GM12878 (cell line): ENCODE results near the gene DBN1. TPM values are rescaled to one million over a fixed set of nuclear protein-coding genes. Genes with fewer than 3 reads are reported as not detected.

Source experiments
- ATAC-seq: fragments of 200-7000 bp; cut with Tn5 transposase; 3 replicates; pipeline ENCODE4 v1.9.1; 2020; ENCODE audit warnings: mild to moderate bottlenecking, moderate library complexity
- BruUV-seq: library from RNA; stranded (reverse); fragments of 400-500 nt; replicated peaks from 2 replicates; lab custom pipeline; 2021; lab: Mats Ljungman, UMichigan
- CTCF ChIA-PET: fragments of 300-600 bp; sonication (Branson Sonifier 250); formaldehyde crosslinking; extraction: SDS; loops from one replicate; lab custom pipeline; 2021; ENCODE audit warnings: inconsistent platforms; lab: Yijun Ruan, JAX
- POLR2A ChIA-PET: fragments of 350-600 bp; formaldehyde crosslinking; extraction: SDS; loops from one replicate; lab custom pipeline; 2021; ENCODE audit warnings: inconsistent platforms; lab: Charles Lee
- RAD21 ChIA-PET: fragments of 300-600 bp; sonication (Branson Sonifier 250); formaldehyde crosslinking; loops from one replicate; lab custom pipeline; 2023; ENCODE audit warnings: antibody characterized with exemption; ENCODE audit not compliant: unreplicated experiment; lab: Charles Lee
- SMC1A ChIA-PET: fragments of 300-600 bp; sonication (Branson Sonifier 250); formaldehyde crosslinking; loops from one replicate; lab custom pipeline; 2023; ENCODE audit not compliant: unreplicated experiment, uncharacterized antibody; lab: Charles Lee
- DNase-seq: peaks from one replicate; pipeline ENCODE4 v3.0.0-alpha.2; 2011; ENCODE audit warnings: low read depth, low spot score
- FAIRE-seq: peaks from 3 replicates; lab custom pipeline; 2011; peaks lifted over from hg19 to GRCh38; lab: Jason Lieb, UNC
- H2AFZ ChIP-seq: 2 replicates; pipeline ENCODE4 v1.6.0; 2011; ENCODE audit warnings: low read depth, low read length, control low read depth; ENCODE audit not compliant: control insufficient read depth
- H3K27ac ChIP-seq: 2 replicates; pipeline ENCODE4 v1.5.1; 2011; ENCODE audit warnings: control low read depth; ENCODE audit not compliant: control insufficient read depth, insufficient read depth
- H3K27me3 ChIP-seq, 2 experiments: replicated peaks in 1 of 2; 2 replicates each; pipeline versions ENCODE4 v1.6.0 to v1.6.1; 2011; ENCODE audit warnings: low read length in 1 of 2; ENCODE audit not compliant: control insufficient read depth in 2 of 2, insufficient read depth in 2 of 2
- H3K36me3 ChIP-seq, 2 experiments: 2 replicates each; pipeline ENCODE4 v1.5.1; 2011; ENCODE audit warnings: low read length in 1 of 2; ENCODE audit not compliant: control insufficient read depth in 2 of 2, insufficient read depth in 2 of 2
- H3K4me1 ChIP-seq: 2 replicates; pipeline ENCODE4 v1.6.1; 2011; ENCODE audit warnings: mild to moderate bottlenecking, low read length, moderate library complexity, mixed read lengths; ENCODE audit not compliant: control insufficient read depth, insufficient read depth
- H3K4me2 ChIP-seq: 2 replicates; pipeline ENCODE4 v1.6.0; 2011; ENCODE audit warnings: control low read depth; ENCODE audit not compliant: control insufficient read depth, insufficient read depth
- H3K4me3 ChIP-seq: fragments of 200-600 bp; sonication (generic); 2 replicates; pipeline ENCODE4 v1.5.1; 2016
- H3K79me2 ChIP-seq: 2 replicates; pipeline ENCODE4 v1.6.0; 2011; ENCODE audit warnings: low read length; ENCODE audit not compliant: control insufficient read depth, insufficient read depth
- H3K9ac ChIP-seq: 2 replicates; pipeline ENCODE4 v1.8.0; 2011; ENCODE audit warnings: low read length, control low read depth, mixed read lengths; ENCODE audit not compliant: control insufficient read depth, insufficient read depth
- H3K9me3 ChIP-seq: replicated peaks from 3 replicates; pipeline ENCODE4 v1.5.1; 2011; ENCODE audit warnings: mild to moderate bottlenecking, low read length; ENCODE audit not compliant: control insufficient read depth, insufficient read depth
- H4K20me1 ChIP-seq: 2 replicates; pipeline ENCODE4 v1.6.0; 2011; ENCODE audit not compliant: control insufficient read depth, insufficient read depth
- CBFB ChIP-seq: IDR thresholded peaks from 2 replicates; pipeline ENCODE4 v1.6.1; 2016; ENCODE audit warnings: antibody characterized with exemption, low read depth
- CHD1 ChIP-seq: IDR thresholded peaks from 2 replicates; pipeline ENCODE4 v1.6.1; 2012; ENCODE audit warnings: low read depth, low read length, improper control_type of control experiment
- FOXM1 ChIP-seq: IDR thresholded peaks from 2 replicates; pipeline ENCODE4 v1.6.1; 2012; ENCODE audit warnings: low read depth, mild to moderate bottlenecking, inconsistent platforms, low read length, moderate library complexity
- GATAD2B ChIP-seq: fragments of 450-650 bp; conservative IDR thresholded peaks from 2 replicates; pipeline ENCODE4 v1.6.1; 2017; ENCODE audit warnings: low read depth, mild to moderate bottlenecking, moderate library complexity
- HDAC2 ChIP-seq: fragments of 200-600 bp; sonication (generic); IDR thresholded peaks from 2 replicates; pipeline ENCODE4 v1.6.1; 2017
- KDM1A ChIP-seq: fragments of 200-600 bp; sonication (generic); IDR thresholded peaks from 2 replicates; pipeline ENCODE4 v1.6.1; 2016; ENCODE audit warnings: borderline replicate concordance
- LARP7 ChIP-seq: fragments of 450-650 bp; IDR thresholded peaks from 2 replicates; pipeline ENCODE4 v1.6.1; 2017; ENCODE audit warnings: mild to moderate bottlenecking
- MTA3 ChIP-seq: IDR thresholded peaks from 2 replicates; pipeline ENCODE4 v1.6.1; 2012; ENCODE audit warnings: low read length, inconsistent platforms, borderline replicate concordance
- RBBP5 ChIP-seq: fragments of 200-600 bp; sonication (generic); conservative IDR thresholded peaks from 2 replicates; pipeline ENCODE4 v1.6.1; 2016
- SMC3 ChIP-seq: IDR thresholded peaks from 2 replicates; pipeline ENCODE4 v1.6.1; 2011; ENCODE audit warnings: low read length, improper control_type of control experiment, borderline replicate concordance
- WRNIP1 ChIP-seq: IDR thresholded peaks from 2 replicates; pipeline ENCODE4 v1.6.1; 2011; ENCODE audit warnings: low read depth, low read length, improper control_type of control experiment, borderline replicate concordance
- ZBED1 ChIP-seq: IDR thresholded peaks from 2 replicates; pipeline ENCODE4 v1.6.1; 2016; ENCODE audit warnings: borderline replicate concordance
- ZNF207 ChIP-seq: fragments of 450-650 bp; IDR thresholded peaks from 2 replicates; pipeline ENCODE4 v1.6.1; 2014; ENCODE audit warnings: antibody characterized with exemption, mild to moderate bottlenecking, borderline replicate concordance
- WGBS: methylation state at CpG from one replicate; pipeline ENCODE4 v1.1.6; 2016; ENCODE audit warnings: low lambda C conversion rate; ENCODE audit not compliant: insufficient replicate concordance, insufficient coverage; ENCODE audit errors: missing lambda C conversion rate; 5-methylcytosine and 5-hydroxymethylcytosine counted together
- in situ Hi-C: fragments of 300-500 bp; cut with MboI; formaldehyde crosslinking; loops from 9 replicates; pipeline ENCODE4 v1.14.3; 2018; ENCODE audit warnings: mixed read lengths
- intact Hi-C: fragments of 100-400 bp; cut with micrococcal nuclease; formaldehyde crosslinking; loops from one replicate; pipeline ENCODE4 v1.14.2; 2022; ENCODE audit not compliant: unreplicated experiment
- polyA plus RNA-seq, 11 experiments: library from polyadenylated mRNA; depleted of rRNA in 4 of 11; unstranded in 6 of 11; stranded (reverse) in 5 of 11; fragments of >200 nt; fragmentation: Nextera tagmentation in 4 of 11; fragmentation: Illumina TruSeq in 1 of 11; extraction: Ambion mirVana in 4 of 11; extraction: Trizol in 1 of 11; gene quantifications; 1 replicate in 1 of 11; 2 replicates in 10 of 11; pipeline versions ENCODE4 v1.2.1 to v1.2.3, GENCODE V29; 2011 to 2016; ENCODE audit warnings: inconsistent platforms in 2 of 11, missing spikeins in 2 of 11, low read depth in 1 of 11
- total RNA-seq, 4 experiments: library from RNA; depleted of rRNA in 3 of 4; stranded (reverse); fragments of >200 nt in 3 of 4; fragmentation: Illumina TruSeq in 1 of 4; extraction: Trizol in 1 of 4; gene quantifications; 2 replicates each; pipeline versions ENCODE4 v1.2.1 to v1.2.3, GENCODE V29; 2013 to 2021

DBN1 gene
- total and polyA plus RNA-seq, 10 of the 15 experiments (the other 5 are each of a cell fraction or from before 2014, with no cell fraction given) = 0.18 to 81.0 (median 27.9) TPM

- ChIA-PET SMC1A (interaction anchor here (0.6 to 1.5 kb wide), 2 partner anchors 13 to 28 kb away, joined by 3 to 4 read pairs; no protein-coding TSS in a partner anchor), CTCF (interaction anchor here (0.6 to 1.1 kb wide), 3 partner anchors 14 to 461 kb away, joined by 3 to 4 read pairs (median 3); no protein-coding TSS in a partner anchor), POLR2A (interaction anchor here (1.0 to 1.2 kb wide), 4 partner anchors 9 to 638 kb away, joined by 3 to 6 read pairs (median 4); partner anchors contain the start of genes GRK6 and NHP2), RAD21 (interaction anchor here (1.3 kb wide), 1 partner anchor 14 kb away, joined by 3 read pairs; no protein-coding TSS in a partner anchor)
- Histone ChIP-seq H3K36me3 (peaks cover 23 to 39% of the 10 kb centered on the region in 2 experiments; a peak in 3 of 4 replicates), H3K4me3 (peak overlapping the region; percentile 77), H3K27me3 (no peaks in the 10 kb centered on the region), H3K9ac (peak overlapping the region; percentile 77), H4K20me1 (no peaks in the 10 kb centered on the region), H3K4me2 (peak overlapping the region; percentile 56), H3K9me3 (no peaks in the 10 kb centered on the region), H2AFZ (no peak overlapping the region), H3K4me1 (peaks cover 25% of the 10 kb centered on the region), H3K27ac (peak overlapping the region; percentile 66; the same call in 1 of the 2 replicates), H3K79me2 (peaks cover 28% of the 10 kb centered on the region)
- WGBS = 87% methylated on average over 7 of the region's 7 CpGs
- intact Hi-C loops (loop anchor here (5.0 kb wide), 1 partner anchor 37 kb away; the partner anchor contains the start of gene FAM193B), in situ Hi-C loops (no loop called here)
- ATAC-seq (no peak), DNase-seq (no peak), FAIRE-seq (peak; percentile 38)
- BruUV-seq = no TSS peak
- TF ChIP-seq HDAC2 (no peak), LARP7 (no peak), ZBED1 (no peak), CHD1 (no peak), CBFB (no peak), GATAD2B (no peak), KDM1A (no peak), MTA3 (no peak), WRNIP1 (no peak), RBBP5 (no peak), SMC3 (no peak), ZNF207 (no peak), FOXM1 (no peak)
Observed at GRCh38 chr5:177515580-177515979, 42.1 kb upstream of the DBN1 start.
